Middle frontal gyrus (tissue), 1 donor: Measurements from ENCODE around the gene IL10RB.

Source experiments
- DNase-seq: peaks from one replicate; pipeline ENCODE4 v3.0.0-alpha.2; 2015; ENCODE audit warnings: low spot score; ENCODE audit errors: extremely low spot score

The IL10RB gene

GRCh38 chr21:33266789-33267135 lies 595 bp downstream of the IL10RB start:
- no peak for DNase-seq

- no peak for DNase-seq
Measured at GRCh38 chr21:33267250-33267649, 1.1 kb downstream of the IL10RB start.

DNA sequence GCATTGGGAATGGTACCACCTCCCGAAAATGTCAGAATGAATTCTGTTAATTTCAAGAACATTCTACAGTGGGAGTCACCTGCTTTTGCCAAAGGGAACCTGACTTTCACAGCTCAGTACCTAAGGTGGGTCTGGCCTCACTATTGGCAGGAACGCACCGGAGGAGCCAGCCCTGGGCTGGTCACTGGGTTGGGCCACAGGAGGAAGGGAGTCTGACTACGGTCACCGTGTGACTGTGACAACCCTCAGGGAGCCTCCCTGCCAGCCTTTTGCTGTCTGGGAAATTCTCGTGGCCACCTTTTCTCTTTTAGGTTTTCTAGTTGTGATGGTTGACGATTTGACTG lies 2.2 kb downstream of the IL10RB start:
- no peak for DNase-seq

DNA sequence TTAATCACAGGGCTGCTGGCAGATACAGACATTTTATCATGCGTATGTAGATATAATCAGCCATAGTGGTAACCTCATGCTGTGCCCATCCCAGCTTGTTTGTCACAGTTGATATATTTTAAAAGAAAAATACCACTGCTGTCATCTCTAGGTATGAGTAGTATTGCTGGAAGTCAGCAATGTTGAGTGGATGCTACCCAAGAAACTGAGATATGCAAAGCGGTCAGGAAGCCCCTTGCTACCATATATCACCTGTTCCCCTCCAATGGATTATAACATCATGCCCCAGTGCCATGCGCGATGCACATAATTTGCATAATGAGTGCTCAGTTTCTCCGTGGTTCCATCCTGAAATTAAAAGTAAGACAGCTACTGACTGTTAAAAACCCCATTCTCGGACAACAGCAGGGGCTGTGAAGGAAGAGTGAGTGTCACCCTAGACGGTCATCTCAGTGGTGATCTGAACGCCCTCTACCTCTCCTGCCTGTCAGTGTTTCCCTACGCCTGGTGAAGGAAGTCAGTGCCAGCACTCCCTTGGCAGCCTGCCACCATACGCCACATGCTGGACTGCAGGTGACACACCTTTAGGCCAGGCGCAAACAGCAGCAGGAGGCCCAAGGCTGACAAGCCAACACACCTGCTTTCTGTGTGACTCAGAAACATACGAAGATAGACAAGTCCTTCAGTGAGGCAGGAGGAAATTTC lies 2.7 kb downstream of the IL10RB start:
- no peak for DNase-seq

DNA sequence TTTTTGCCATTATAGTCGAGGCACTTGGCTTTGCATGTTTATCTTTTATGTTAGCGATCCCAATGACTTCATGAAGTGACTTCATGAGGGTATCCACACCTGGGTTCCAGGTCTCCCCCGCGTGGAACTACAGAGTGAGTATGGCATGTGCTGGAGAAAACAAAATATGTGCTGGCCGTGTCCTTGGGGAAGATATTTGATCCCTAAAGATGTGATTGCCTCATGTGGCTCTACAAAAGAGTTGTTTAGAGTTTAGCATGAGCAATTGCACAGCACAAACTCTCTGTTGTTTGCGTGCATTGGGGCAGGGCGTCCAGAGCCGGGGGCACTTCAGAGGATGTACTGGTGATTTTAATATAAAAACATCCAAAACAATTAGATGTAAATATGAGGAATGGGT lies 4.8 kb downstream of the IL10RB start:
- no peak for DNase-seq

GRCh38 chr21:33273044-33273443 lies 6.9 kb downstream of the IL10RB start:
- DNase-seq = no peak

DNA sequence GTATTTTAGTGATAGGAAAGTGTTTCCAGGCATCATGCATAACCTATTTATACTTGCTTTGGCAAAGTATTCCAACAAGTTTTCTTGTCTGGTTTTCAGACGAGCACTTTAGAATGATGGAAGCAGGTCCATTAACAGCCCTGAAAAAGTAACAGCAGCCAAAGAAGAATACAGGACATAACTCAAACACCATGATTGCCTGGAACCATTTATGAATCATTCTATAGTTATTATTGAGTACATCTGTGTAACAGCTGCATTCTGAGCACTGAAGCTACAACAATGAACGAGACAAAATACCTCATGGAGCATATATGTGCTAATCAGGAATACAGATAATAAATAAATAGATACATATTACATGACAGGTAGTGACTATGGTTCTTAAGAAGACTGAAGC lies 12.6 kb downstream of the IL10RB start:
- no peak for DNase-seq

- DNase-seq = no peak
Measured at GRCh38 chr21:33279330-33279820, 13.2 kb downstream of the IL10RB start.

DNA sequence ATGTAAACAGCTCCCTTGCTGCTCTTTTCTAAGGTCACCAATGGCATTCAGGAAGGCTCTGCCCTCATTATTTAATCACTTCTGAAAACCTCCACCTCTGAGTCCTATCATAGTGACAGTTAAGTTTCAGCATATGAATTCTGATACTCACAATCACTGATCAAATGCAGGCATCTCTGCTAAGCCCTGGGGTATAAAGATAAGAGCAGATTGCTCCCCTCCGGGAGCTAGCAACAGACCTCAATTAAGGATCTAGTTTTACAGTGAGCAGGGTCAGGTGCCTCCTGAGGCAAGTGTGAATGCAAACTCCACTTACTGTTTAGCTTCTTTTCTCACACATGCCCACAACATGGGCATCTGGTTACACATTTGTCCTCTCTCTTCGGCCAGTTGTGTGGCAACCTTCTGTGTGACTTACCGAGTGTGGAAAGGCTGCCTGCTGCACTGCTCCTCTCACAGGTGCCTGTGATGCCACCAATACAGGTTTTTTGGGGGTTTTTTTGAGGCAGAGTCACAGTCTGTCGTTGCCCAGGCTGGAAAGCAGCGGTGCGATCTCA lies 15.0 kb downstream of the IL10RB start:
- DNase-seq = no peak

- no peak for DNase-seq
Measured at GRCh38 chr21:33283203-33283602, 17.0 kb downstream of the IL10RB start.

DNA sequence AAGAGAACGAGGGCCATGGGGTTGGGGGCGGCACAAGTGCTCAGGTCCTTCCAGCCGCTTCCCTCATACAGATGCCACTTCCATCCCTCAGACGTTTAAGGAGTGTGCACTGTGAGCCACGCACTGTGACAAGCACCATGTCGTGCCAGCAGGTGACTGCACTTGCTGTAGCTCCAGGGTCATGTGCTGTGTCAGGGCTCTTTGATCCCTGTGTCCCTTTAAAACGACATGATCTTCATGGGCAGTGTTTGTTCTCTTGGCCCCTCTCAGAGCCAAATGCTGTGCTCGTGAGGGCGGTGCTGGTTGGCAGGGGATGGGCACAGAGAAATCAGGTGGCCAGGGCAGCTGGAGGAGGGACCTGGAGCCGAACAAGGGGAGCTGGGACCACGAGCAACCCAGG lies 19.9 kb downstream of the IL10RB start:
- DNase-seq = no peak

DNA sequence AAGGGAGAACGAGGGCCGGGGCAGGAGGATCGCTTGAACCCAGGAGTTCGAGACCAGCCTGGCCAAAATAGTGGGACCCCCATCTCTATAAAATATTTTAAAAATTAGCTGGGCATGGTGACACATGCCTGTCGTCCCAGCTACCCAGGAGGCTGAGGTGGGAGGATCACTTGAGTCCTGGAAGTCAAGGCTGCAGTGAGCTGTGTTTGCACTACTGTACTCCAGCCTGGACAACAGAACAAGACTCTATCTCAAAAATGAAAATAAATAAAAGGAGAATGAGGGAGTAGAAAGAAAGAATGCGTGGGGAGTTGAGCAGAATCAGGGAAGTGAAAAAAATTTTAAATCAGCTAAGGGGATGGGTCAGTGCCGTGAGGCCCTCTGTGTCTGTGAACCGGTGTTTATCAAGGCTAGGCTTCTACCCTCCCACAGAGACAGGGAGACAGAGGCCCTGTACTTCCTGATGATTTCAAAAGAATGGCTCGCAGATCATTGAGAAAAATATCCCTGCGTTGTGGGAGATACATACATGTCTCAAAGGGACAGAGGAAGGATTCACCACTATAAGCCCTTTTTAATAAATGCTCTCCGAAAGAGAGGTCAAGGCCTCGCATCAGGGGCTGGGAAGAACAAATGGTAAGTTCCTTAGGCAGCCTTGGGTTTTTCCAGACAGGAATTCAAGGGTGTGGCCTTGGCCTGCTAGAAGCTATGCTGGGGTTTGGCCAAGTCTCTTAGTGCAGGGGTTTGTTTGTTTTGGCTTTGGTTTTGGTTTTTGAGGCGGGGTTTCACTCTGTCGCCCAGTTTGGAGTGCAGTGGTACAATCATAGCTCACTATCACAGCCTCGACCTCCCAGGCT lies 20.7 kb downstream of the IL10RB start:
- no peak for DNase-seq

DNA sequence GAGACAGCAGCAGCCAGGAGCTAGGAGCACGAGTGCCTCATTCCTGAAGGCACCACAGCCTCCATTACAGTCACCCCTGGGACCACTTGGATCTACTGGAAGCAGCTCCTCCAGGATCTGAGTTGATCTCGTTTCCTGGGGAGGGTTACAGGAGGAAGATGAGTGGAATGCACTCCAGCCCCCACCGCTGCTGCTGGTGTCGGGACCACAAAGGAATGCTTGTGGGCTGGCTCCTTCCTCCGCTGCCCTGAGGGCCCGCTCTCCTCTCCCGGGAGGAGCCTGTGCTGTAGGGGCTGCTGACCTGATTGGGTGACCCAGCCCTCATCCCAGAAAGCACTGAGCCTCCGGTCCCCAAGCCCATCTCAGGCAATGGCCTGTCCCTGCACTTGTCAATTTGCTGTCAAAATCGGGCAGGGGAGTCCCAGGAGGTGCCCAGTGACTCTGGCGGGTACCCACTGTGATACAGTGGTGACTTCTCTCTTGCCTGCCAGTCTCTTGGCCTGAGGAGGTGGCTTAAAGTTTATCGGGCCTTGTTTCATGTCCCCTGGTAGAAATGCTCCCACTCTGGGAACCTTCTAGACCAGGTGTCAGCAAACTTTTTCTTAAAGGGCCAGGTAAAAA lies 23.1 kb downstream of the IL10RB start:
- no peak for DNase-seq

GRCh38 chr21:33290441-33290840 lies 24.3 kb downstream of the IL10RB start:
- DNase-seq = no peak

- no peak for DNase-seq
Measured at GRCh38 chr21:33291686-33292085, 25.5 kb downstream of the IL10RB start.

GRCh38 chr21:33292724-33293123 lies 26.6 kb downstream of the IL10RB start:
- DNase-seq = no peak

- DNase-seq = no peak
Measured at GRCh38 chr21:33293136-33293535, 27.0 kb downstream of the IL10RB start.

- no peak for DNase-seq
Measured at GRCh38 chr21:33293811-33294216, 27.6 kb downstream of the IL10RB start.

DNA sequence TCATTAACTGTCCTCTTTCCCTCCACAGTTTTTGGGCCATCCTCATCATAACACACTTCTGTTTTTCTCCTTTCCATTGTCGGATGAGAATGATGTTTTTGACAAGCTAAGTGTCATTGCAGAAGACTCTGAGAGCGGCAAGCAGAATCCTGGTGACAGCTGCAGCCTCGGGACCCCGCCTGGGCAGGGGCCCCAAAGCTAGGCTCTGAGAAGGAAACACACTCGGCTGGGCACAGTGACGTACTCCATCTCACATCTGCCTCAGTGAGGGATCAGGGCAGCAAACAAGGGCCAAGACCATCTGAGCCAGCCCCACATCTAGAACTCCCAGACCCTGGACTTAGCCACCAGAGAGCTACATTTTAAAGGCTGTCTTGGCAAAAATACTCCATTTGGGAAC lies 30.0 kb downstream of the IL10RB start:
- DNase-seq = no peak

DNA sequence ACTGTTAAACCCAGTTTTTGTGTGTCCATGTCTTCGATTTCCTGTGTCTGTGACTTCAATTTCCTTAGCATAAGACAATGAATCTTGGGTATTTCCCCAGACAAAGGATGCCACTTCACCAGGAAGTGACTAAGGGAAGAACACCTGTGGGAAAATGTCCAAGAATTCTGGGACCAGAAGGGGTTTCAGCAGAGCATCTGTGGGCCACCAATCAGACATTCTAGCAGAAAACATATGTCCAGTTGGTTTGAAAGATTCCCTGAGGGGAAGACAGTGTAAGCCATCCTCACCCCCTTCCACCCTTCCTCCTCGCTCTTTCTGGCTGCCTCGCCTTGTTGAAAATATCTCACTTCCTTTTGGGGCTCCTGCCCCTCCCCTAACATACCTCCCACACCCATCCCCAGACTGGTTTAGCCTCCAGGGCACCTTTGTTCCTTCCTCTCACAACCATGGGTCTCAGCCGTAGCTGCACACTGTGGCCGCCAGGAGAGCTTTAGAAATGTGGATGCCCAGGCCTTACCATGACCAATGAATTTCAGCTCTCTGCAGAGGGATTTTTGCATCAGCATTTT lies 33.1 kb downstream of the IL10RB start:
- DNase-seq = no peak

DNA sequence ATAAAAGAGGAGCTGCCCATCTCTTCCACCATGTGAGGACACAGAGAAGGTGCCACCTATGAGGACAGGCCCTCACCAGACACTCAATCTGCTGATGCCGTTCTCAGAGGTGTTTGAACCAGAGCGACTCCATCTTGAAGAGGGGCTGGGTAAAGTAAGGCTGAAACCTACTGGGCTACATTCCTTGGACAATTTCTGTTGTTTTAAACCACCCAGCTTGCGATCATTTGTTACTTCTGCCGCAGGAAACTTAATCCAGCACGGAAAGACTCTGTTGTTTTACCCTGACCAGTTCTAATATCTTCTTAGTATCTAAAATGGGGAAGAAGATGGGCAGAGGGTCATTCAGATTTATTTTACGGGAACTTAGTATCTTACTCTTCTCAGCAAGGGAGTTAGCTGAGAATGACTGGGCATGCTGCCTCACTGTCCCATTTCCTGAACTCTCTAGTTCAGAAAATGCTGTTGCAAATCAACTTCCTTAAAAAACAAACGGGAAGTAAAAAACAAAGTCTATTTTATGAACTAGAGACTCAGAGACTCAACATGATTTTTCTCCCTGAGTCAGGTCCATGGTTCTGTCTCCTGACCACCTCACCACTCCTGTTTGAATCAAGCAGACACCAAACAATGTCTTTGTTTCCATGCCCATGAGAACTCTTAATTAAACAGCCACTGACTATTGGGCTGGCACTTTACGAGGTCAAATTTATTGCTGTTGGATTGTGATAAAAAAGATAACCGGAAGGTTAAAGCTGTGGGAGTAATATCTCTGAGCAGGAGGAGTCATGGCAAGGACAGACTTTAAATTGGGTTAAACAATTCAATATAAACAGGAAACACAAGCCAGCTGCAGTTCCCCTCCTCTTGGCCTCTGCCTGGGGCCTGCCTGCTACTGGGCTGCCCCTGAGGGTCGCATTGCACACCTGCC lies 34.8 kb downstream of the IL10RB start:
- DNase-seq = no peak
